Bronchial epithelial cell (primary cell): ENCODE data around the gene FAM83D. TPM values are rescaled to one million over a fixed set of nuclear protein-coding genes. Genes with fewer than 3 reads are reported as not detected.

Experiments
- DNase-seq: peaks from one replicate; pipeline ENCODE4 v3.0.0-alpha.2; 2010; ENCODE audit warnings: low read depth
- FAIRE-seq: peaks from 2 replicates; lab custom pipeline; 2011; peaks lifted over from hg19 to GRCh38; lab: Jason Lieb, UNC
- H3K27me3 ChIP-seq: 2 replicates; pipeline ENCODE4 v1.5.1; 2011; ENCODE audit warnings: low read length; ENCODE audit not compliant: control insufficient read depth, insufficient read depth
- H3K36me3 ChIP-seq: 2 replicates; pipeline ENCODE4 v1.5.1; 2011; ENCODE audit warnings: low read length; ENCODE audit not compliant: control insufficient read depth, insufficient read depth
- H3K4me3 ChIP-seq: 2 replicates; pipeline ENCODE4 v1.5.1; 2011; ENCODE audit warnings: mild to moderate bottlenecking, low read depth, low read length, control low read depth
- total RNA-seq: library from RNA; depleted of rRNA; stranded (reverse); fragments of >200 nt; gene quantifications from 2 replicates; pipeline ENCODE4 v1.2.1, GENCODE V29; 2014
- TF ChIP-seq, protein P1 (sequence below): IDR thresholded peaks from 2 replicates; pipeline ENCODE4 v1.5.1; 2011; ENCODE audit warnings: mild to moderate bottlenecking, moderate library complexity, low read length, control low read depth, inconsistent platforms; ENCODE audit not compliant: insufficient read depth, severe bottlenecking

Gene FAM83D
- total RNA-seq, 1 donor from 2014 or later, result 2.6 TPM

GRCh38 chr20:38882600-38882999, 43.6 kb upstream of the FAM83D start:
- no peak for FAIRE-seq
- H3K36me3 ChIP-seq, result no peaks in the 10 kb centered on the region
- H3K27me3 ChIP-seq, result no peaks in the 10 kb centered on the region
- H3K4me3 ChIP-seq, result no peak overlapping the region
- TF ChIP-seq, protein P1, sequence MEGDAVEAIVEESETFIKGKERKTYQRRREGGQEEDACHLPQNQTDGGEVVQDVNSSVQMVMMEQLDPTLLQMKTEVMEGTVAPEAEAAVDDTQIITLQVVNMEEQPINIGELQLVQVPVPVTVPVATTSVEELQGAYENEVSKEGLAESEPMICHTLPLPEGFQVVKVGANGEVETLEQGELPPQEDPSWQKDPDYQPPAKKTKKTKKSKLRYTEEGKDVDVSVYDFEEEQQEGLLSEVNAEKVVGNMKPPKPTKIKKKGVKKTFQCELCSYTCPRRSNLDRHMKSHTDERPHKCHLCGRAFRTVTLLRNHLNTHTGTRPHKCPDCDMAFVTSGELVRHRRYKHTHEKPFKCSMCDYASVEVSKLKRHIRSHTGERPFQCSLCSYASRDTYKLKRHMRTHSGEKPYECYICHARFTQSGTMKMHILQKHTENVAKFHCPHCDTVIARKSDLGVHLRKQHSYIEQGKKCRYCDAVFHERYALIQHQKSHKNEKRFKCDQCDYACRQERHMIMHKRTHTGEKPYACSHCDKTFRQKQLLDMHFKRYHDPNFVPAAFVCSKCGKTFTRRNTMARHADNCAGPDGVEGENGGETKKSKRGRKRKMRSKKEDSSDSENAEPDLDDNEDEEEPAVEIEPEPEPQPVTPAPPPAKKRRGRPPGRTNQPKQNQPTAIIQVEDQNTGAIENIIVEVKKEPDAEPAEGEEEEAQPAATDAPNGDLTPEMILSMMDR, result no peak
- no peak for DNase-seq

GRCh38 chr20:38883081-38883980, 42.9 kb upstream of the FAM83D start:
- H3K27me3 ChIP-seq, result no peaks in the 10 kb centered on the region
- TF ChIP-seq, protein P1, result no peak
- DNase-seq (no peak), FAIRE-seq (no peak)
- no peaks in the 10 kb centered on the region for H3K36me3 ChIP-seq
- no peak overlapping the region for H3K4me3 ChIP-seq

DNA sequence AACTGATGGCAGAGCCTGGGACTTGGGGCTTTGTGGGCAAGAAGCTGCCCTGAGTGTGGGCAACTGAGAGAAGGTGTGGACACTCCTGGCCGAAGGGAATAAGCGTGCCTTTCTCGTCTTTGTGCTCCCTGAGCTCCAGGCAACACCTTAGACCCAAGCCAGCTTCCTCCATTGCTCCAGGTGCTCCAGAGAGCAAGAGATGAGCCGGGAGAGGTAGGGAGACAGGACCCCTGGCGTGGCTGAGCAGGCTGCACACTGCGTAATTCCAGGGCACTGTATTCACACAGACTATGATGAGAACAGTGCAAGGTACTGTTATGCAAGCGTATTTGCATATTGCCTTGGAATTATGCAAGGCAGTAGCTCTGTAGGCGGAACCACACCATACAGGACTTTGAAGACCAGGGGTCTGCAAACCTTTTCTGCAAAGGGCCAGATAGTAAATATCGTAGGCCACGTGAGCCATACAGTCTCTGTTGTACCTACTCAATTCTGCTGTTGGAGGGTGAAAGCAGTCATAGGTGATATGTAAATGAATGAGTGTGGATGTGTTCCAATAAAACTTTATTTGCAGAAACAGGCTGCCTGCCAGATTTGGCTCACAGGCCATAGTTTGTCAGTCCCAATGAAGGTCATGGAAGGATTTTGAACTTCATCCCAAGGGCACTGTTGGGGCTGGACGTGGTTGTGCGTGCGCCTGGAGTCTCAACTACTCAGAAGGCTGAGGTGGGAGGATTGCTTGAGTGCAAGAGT, 42.1 kb upstream of the FAM83D start:
- no peak overlapping the region for H3K4me3 ChIP-seq
- TF ChIP-seq, protein P1, result no peak
- H3K36me3 ChIP-seq, result no peaks in the 10 kb centered on the region
- no peak for FAIRE-seq
- H3K27me3 ChIP-seq, result no peaks in the 10 kb centered on the region
- DNase-seq, result no peak

- Histone ChIP-seq H3K36me3 (no peaks in the 10 kb centered on the region), H3K4me3 (no peak overlapping the region), H3K27me3 (no peaks in the 10 kb centered on the region)
- FAIRE-seq (no peak), DNase-seq (no peak)
- TF ChIP-seq, protein P1, result no peak
These were observed 40.9 kb upstream of the FAM83D start for GRCh38 chr20:38885357-38885756.

GRCh38 chr20:38888059-38888831, 38.0 kb upstream of the FAM83D start:
- TF ChIP-seq, protein P1, result no peak
- no peaks in the 10 kb centered on the region for H3K36me3 ChIP-seq
- no peak overlapping the region for H3K4me3 ChIP-seq
- peaks cover 3% of the 10 kb centered on the region for H3K27me3 ChIP-seq
- no peak for FAIRE-seq
- no peak for DNase-seq
